ENCODE data around the gene MRPL36. TPM values are rescaled to one million over a fixed set of nuclear protein-coding genes. Genes with fewer than 3 reads are reported as not detected.

The MRPL36 gene
- total and polyA plus RNA-seq, 9 of the 15 experiments (the other 6 are each of a cell fraction or from before 2014, with no cell fraction given): 78.3 to 557 (median 124) TPM

DNA sequence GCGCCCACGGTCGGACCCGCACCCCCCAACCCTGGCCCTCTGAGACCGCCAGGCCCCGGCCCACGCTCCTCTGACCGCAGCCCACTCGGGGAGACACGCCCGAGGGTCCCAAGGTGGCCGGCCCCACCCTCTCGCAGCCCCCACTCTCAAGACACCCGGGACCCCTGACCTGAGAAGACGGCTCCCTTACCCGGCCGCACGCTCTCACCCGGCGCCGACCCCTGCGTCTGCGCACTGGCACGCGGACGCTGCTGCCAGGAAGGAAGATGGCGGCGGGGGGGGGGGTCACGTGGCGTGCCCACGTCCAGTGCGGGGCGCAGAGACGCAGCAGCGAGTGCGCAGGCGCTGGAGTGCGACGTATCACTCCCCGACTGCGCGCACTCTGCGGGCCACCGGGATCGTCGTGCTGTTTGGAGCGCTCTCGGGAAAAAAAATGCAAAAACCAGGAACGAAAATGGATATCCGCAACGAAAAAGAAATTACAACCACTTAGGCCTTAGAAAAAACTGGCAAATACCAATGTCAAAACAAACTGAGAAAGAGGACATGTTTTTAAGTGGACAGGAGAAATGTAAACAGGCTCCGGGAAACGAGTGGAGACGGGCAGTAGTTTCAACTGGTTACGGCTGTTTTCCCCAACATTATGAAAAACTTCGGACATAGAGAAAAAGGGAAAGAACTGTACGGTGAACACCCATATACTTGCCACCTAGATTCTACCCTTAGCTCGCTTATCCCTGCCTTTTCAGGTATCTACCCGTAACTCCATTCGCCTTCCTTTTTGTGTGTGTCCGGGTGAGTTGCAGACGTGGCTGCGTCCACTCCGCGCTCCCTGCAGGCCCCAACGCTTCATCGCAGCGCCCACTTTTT lies at the start of gene MRPL36 (continued):
- TF ChIP-seq, protein P1, sequence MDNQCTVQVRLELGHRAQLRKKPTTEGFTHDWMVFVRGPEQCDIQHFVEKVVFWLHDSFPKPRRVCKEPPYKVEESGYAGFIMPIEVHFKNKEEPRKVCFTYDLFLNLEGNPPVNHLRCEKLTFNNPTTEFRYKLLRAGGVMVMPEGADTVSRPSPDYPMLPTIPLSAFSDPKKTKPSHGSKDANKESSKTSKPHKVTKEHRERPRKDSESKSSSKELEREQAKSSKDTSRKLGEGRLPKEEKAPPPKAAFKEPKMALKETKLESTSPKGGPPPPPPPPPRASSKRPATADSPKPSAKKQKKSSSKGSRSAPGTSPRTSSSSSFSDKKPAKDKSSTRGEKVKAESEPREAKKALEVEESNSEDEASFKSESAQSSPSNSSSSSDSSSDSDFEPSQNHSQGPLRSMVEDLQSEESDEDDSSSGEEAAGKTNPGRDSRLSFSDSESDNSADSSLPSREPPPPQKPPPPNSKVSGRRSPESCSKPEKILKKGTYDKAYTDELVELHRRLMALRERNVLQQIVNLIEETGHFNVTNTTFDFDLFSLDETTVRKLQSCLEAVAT (IDR thresholded peaks at IDR 0.05): peak; percentile 53 to 74
- no peak for TF ChIP-seq SRSF7 (optimal IDR thresholded peaks at IDR 0.05; ENCODE audit: low read depth, low read length)
- TF ChIP-seq TAF1 (IDR thresholded peaks at IDR 0.05; ENCODE audit: control insufficient read depth, extremely low read depth, insufficient read depth, low read length, severe bottlenecking): peak; percentile 74
- no peak for TF ChIP-seq NCOA2 (IDR thresholded peaks at IDR 0.05; ENCODE audit: partially characterized antibody in 2 of 2)
- 0 out of 2 replicates have a peak, but pooled peaks have one; percentile 13 for TF ChIP-seq BCOR (IDR thresholded peaks at IDR 0.05)
- TF ChIP-seq, protein P2, sequence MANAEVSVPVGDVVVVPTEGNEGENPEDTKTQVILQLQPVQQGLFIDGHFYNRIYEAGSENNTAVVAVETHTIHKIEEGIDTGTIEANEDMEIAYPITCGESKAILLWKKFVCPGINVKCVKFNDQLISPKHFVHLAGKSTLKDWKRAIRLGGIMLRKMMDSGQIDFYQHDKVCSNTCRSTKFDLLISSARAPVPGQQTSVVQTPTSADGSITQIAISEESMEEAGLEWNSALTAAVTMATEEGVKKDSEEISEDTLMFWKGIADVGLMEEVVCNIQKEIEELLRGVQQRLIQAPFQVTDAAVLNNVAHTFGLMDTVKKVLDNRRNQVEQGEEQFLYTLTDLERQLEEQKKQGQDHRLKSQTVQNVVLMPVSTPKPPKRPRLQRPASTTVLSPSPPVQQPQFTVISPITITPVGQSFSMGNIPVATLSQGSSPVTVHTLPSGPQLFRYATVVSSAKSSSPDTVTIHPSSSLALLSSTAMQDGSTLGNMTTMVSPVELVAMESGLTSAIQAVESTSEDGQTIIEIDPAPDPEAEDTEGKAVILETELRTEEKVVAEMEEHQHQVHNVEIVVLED (CRISPR knock-in tag; IDR thresholded peaks at IDR 0.05): peak; percentile 98
- TF ChIP-seq MIER1 (IDR thresholded peaks at IDR 0.05; ENCODE audit: low read depth): 0 out of 2 replicates have a peak, but pooled peaks have one; percentile 14
- TF ChIP-seq, protein P3, sequence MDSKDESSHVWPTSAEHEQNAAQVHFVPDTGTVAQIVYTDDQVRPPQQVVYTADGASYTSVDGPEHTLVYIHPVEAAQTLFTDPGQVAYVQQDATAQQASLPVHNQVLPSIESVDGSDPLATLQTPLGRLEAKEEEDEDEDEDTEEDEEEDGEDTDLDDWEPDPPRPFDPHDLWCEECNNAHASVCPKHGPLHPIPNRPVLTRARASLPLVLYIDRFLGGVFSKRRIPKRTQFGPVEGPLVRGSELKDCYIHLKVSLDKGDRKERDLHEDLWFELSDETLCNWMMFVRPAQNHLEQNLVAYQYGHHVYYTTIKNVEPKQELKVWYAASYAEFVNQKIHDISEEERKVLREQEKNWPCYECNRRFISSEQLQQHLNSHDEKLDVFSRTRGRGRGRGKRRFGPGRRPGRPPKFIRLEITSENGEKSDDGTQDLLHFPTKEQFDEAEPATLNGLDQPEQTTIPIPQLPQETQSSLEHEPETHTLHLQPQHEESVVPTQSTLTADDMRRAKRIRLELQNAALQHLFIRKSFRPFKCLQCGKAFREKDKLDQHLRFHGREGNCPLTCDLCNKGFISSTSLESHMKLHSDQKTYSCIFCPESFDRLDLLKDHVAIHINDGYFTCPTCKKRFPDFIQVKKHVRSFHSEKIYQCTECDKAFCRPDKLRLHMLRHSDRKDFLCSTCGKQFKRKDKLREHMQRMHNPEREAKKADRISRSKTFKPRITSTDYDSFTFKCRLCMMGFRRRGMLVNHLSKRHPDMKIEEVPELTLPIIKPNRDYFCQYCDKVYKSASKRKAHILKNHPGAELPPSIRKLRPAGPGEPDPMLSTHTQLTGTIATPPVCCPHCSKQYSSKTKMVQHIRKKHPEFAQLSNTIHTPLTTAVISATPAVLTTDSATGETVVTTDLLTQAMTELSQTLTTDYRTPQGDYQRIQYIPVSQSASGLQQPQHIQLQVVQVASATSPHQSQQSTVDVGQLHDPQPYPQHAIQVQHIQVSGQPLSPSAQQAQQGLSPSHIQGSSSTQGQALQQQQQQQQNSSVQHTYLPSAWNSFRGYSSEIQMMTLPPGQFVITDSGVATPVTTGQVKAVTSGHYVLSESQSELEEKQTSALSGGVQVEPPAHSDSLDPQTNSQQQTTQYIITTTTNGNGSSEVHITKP (IDR thresholded peaks at IDR 0.05; ENCODE audit: partially characterized antibody): peak; percentile 24
- no peak for TF ChIP-seq ZNF830 (CRISPR knock-in tag; IDR thresholded peaks at IDR 0.05)
- TF ChIP-seq NCOA6 (IDR thresholded peaks at IDR 0.05): peak; percentile 84; the same call in 1 of the 2 replicates
- peak; percentile 94 for TF ChIP-seq RAD51 (IDR thresholded peaks at IDR 0.05; ENCODE audit: borderline replicate concordance, low read depth)
- TF ChIP-seq NRF1 (conservative IDR thresholded peaks at IDR 0.05 in 1 of 2, IDR thresholded peaks at IDR 0.05 in 1 of 2): peak; percentile 97
- TF ChIP-seq, protein P4, sequence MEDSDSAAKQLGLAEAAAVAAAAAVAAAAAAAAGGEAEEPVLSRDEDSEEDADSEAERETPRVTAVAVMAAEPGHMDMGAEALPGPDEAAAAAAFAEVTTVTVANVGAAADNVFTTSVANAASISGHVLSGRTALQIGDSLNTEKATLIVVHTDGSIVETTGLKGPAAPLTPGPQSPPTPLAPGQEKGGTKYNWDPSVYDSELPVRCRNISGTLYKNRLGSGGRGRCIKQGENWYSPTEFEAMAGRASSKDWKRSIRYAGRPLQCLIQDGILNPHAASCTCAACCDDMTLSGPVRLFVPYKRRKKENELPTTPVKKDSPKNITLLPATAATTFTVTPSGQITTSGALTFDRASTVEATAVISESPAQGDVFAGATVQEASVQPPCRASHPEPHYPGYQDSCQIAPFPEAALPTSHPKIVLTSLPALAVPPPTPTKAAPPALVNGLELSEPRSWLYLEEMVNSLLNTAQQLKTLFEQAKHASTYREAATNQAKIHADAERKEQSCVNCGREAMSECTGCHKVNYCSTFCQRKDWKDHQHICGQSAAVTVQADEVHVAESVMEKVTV (CRISPR knock-in tag; IDR thresholded peaks at IDR 0.05): no peak
- no peak for TF ChIP-seq HDAC6 (IDR thresholded peaks at IDR 0.05; ENCODE audit: low read depth, low read length)
- TF ChIP-seq PML (IDR thresholded peaks at IDR 0.05; ENCODE audit: low read length): peak; percentile 67; the same call in 1 of the 2 replicates
- TF ChIP-seq ZNF445 (CRISPR knock-in tag; IDR thresholded peaks at IDR 0.05; ENCODE audit: low read depth): no peak
- TF ChIP-seq LEF1 (IDR thresholded peaks at IDR 0.05): no peak
- TF ChIP-seq ZFX (CRISPR knock-in tag; IDR thresholded peaks at IDR 0.05): peak; percentile 77

Data from K562 (cell line).